ENCODE results near the gene PRIMPOL. TPM values are rescaled to one million over a fixed set of nuclear protein-coding genes. Genes with fewer than 3 reads are reported as not detected.

PRIMPOL gene
- total and polyA plus RNA-seq, 8 donors: 11.5 to 88.8 (median 22.3) TPM

DNA sequence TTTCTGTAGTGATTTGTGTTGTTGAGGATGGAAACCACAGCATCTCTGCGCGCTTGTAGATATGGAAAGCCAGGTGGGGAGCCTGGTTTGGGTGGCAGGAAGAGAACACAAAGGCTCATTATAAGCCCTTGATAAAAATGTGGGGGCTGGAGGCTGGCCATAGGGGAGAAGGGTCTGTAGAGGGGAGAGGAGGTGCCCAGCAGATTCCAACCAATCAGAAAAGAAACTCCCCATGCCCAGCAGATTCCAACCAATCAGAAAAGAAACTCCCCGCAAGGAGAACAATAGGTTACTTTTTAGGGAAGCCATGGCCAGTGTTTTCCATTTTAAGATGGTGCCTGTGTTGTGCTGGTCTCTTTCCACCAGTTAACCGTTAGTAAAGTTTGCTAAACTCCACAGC lies 94.1 kb downstream of the PRIMPOL start:
- H3K36me3 ChIP-seq: no peaks in the 10 kb centered on the region
- no peak for DNase-seq
- H3K9me3 ChIP-seq: no peaks in the 10 kb centered on the region
- 85 to 94% (median 90%) methylated on average over 4 of the region's 4 CpGs for WGBS, 5 donors
- H3K27me3 ChIP-seq: no peaks in the 10 kb centered on the region
- H3K27ac ChIP-seq: no peak overlapping the region
- no peak overlapping the region for H3K4me3 ChIP-seq
- intact Hi-C loops (cut with DNase I; ENCODE audit: low total_unique reads): loop anchor here (10.0 kb wide), 1 partner anchor 81 kb away; the partner anchor contains the start of gene ACSL1
- TF ChIP-seq EP300 (IDR thresholded peaks at IDR 0.05): no peak
- TF ChIP-seq, protein P1, sequence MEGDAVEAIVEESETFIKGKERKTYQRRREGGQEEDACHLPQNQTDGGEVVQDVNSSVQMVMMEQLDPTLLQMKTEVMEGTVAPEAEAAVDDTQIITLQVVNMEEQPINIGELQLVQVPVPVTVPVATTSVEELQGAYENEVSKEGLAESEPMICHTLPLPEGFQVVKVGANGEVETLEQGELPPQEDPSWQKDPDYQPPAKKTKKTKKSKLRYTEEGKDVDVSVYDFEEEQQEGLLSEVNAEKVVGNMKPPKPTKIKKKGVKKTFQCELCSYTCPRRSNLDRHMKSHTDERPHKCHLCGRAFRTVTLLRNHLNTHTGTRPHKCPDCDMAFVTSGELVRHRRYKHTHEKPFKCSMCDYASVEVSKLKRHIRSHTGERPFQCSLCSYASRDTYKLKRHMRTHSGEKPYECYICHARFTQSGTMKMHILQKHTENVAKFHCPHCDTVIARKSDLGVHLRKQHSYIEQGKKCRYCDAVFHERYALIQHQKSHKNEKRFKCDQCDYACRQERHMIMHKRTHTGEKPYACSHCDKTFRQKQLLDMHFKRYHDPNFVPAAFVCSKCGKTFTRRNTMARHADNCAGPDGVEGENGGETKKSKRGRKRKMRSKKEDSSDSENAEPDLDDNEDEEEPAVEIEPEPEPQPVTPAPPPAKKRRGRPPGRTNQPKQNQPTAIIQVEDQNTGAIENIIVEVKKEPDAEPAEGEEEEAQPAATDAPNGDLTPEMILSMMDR (IDR thresholded peaks at IDR 0.05): no peak
- TF ChIP-seq POLR2AphosphoS5 (IDR thresholded peaks at IDR 0.05): no peak
- TF ChIP-seq POLR2A (IDR thresholded peaks at IDR 0.05): no peak
- H3K4me1 ChIP-seq: peaks cover 30 to 41% (median 32%) of the 10 kb centered on the region in 4 donors

DNA sequence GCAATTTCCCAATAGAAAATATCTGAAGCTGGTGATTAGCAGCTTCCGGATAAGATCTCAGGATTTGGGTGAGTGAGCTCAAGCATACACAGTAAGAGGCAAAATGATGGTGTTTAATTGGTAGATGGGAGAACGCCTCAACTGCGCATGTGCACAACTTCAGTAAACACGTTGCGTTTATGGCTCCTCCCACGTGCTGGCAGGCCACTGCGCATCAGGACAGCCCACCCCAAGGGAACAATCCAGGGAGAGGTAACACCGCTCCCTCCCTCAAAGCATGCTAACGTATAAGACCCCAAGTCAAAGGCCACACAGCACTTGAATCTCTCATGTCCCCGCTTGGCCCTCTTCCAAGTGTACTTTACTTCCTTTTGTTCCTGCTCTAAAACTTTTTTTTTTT lies 94.7 kb downstream of the PRIMPOL start:
- DNase-seq: no peak
- WGBS, 5 donors: 83 to 95% (median 88%) methylated on average over 10 of the region's 10 CpGs
- H3K36me3 ChIP-seq: no peaks in the 10 kb centered on the region
- TF ChIP-seq, protein P1 (IDR thresholded peaks at IDR 0.05): no peak
- TF ChIP-seq POLR2AphosphoS5 (IDR thresholded peaks at IDR 0.05) (no peak), EP300 (IDR thresholded peaks at IDR 0.05) (no peak), POLR2A (IDR thresholded peaks at IDR 0.05) (no peak)
- intact Hi-C loops (cut with DNase I; ENCODE audit: low total_unique reads): loop anchor here (10.0 kb wide), 1 partner anchor 81 kb away; the partner anchor contains the start of gene ACSL1
- no peak overlapping the region for H3K4me3 ChIP-seq
- peaks cover 35 to 47% (median 37%) of the 10 kb centered on the region in 4 donors for H3K4me1 ChIP-seq
- no peaks in the 10 kb centered on the region for H3K9me3 ChIP-seq
- H3K27me3 ChIP-seq: no peaks in the 10 kb centered on the region
- H3K27ac ChIP-seq: no peak overlapping the region

Other genes with a start within 250 kb of the PRIMPOL start
- 100 to 1,000 TPM in 2 of 5 donors, 10 to 100 TPM in 2, 1 to 10 TPM in 1; 5.5 to 253 (median 45.4) TPM for gene IRF2, start 175.2 kb upstream of the PRIMPOL start, total RNA-seq
- gene IRF2, start 175.2 kb upstream of the PRIMPOL start, polyA plus RNA-seq: 10 to 100 TPM; 18.3 to 30.4 (median 20.4) TPM
- gene CASP3, start 291 bp upstream of the PRIMPOL start, total RNA-seq: 10 to 100 TPM; 12.5 to 52.5 (median 18.8) TPM
- 10 to 100 TPM; 12.7 to 27.3 (median 18.7) TPM for gene CASP3, start 291 bp upstream of the PRIMPOL start, polyA plus RNA-seq
- gene CENPU, start 84.4 kb downstream of the PRIMPOL start, total RNA-seq: 10 to 100 TPM in 1 of 5 donors, 1 to 10 TPM in 4; 5.8 to 17.8 (median 7.4) TPM
- gene CENPU, start 84.4 kb downstream of the PRIMPOL start, polyA plus RNA-seq: 10 to 100 TPM in 1 of 3 donors, 1 to 10 TPM in 2; 4.1 to 13.1 (median 5.3) TPM
- gene ACSL1, start 176.2 kb downstream of the PRIMPOL start, total RNA-seq: 1,000 to 10,000 TPM in 1 of 5 donors, 10 to 100 TPM in 4; 47.1 to 1,170 (median 61.8) TPM
- 10 to 100 TPM; 42.8 to 48.2 (median 44.0) TPM for gene ACSL1, start 176.2 kb downstream of the PRIMPOL start, polyA plus RNA-seq

All from stomach (tissue), 9 donors.